Measurements from ENCODE around the gene PYGL. TPM values are rescaled to one million over a fixed set of nuclear protein-coding genes. Genes with fewer than 3 reads are reported as not detected.

The PYGL gene
- total RNA-seq, 1 experiment from 2014 or later: 75.6 TPM

DNA sequence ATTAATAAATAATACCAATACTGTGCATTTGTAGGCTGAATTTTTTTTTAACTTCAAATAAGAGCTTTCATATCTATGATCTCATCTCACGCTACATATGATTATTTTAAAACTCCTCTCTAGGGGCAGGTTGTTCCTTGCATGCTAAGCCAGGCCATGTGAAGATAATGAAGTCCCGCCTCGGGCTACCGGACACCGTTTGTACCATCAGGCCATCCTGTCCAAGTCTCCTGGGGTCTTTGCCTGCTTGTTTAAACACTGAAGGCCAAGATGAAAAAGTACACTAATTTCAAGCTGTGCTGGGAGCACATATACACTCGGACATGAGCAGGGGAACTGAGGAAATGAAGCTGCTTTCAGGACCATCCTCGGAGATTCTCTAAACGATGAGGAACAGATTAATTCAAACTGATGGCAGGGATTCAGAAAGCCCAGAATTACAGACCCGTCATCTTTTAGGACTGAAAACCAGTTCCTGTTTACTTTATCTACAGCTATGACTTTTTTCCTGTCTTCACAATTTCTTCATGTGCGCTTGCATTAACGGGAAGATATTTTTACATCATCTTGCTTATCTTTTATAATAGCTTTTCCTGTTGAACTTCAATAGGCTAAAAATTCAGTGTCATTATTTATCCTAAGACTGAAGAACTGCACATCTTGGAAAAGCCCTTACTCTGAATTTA is 78.7 kb downstream of the PYGL start:
- intact Hi-C loops (cut with micrococcal nuclease; ENCODE audit: unreplicated experiment): no loop called here
- no TSS peak for BruUV-seq (replicated peaks)
- CTCF ChIA-PET: interaction anchor here (0.5 kb wide), 1 partner anchor 194 kb away, joined by 10 read pairs; no protein-coding TSS in a partner anchor

GRCh38 chr14:50864946-50865345 is 79.3 kb downstream of the PYGL start:
- no peaks in the 10 kb centered on the region for H3K9me3 ChIP-seq (ENCODE audit: insufficient read depth, low read depth)
- H2AFZ ChIP-seq: no peak overlapping the region
- H3K79me2 ChIP-seq (ENCODE audit: low read depth): no peaks in the 10 kb centered on the region
- ChIA-PET POLR2A (ENCODE audit: unreplicated experiment) (no interaction called here), CTCF (interaction anchor here (0.5 kb wide), 1 partner anchor 193 kb away, joined by 10 read pairs; no protein-coding TSS in a partner anchor)
- H4K20me1 ChIP-seq (ENCODE audit: insufficient read depth): no peaks in the 10 kb centered on the region
- H3K4me1 ChIP-seq (replicated peaks; ENCODE audit: insufficient read depth): no peaks in the 10 kb centered on the region
- no peaks in the 10 kb centered on the region for H3F3A ChIP-seq (ENCODE audit: insufficient read depth, low read depth)
- intact Hi-C loops (cut with micrococcal nuclease; ENCODE audit: unreplicated experiment): loop anchor here (5.0 kb wide), 1 partner anchor 88 kb away; no protein-coding TSS in a partner anchor
- no peak overlapping the region for H3K4me3 ChIP-seq
- H3K27me3 ChIP-seq (ENCODE audit: insufficient read depth, low read depth): no peaks in the 10 kb centered on the region
- no peak for DNase-seq
- no peak overlapping the region for H3K27ac ChIP-seq
- TF ChIP-seq CTCF (conservative IDR thresholded peaks at IDR 0.05) (no peak), EZH2 (IDR thresholded peaks at IDR 0.05; ENCODE audit: low read depth) (no peak)
- H3K4me2 ChIP-seq: no peak overlapping the region
- no TSS peak for BruUV-seq (replicated peaks)
- no peaks in the 10 kb centered on the region for H3K36me3 ChIP-seq (ENCODE audit: low read depth)
- no peaks in the 10 kb centered on the region for H3K9me2 ChIP-seq (ENCODE audit: insufficient read depth)

More for the DNA sequence above, 78.7 kb downstream of the PYGL start:
- no peaks in the 10 kb centered on the region for H3F3A ChIP-seq (ENCODE audit: insufficient read depth, low read depth)
- H3K9me3 ChIP-seq (ENCODE audit: insufficient read depth, low read depth): no peaks in the 10 kb centered on the region
- no peaks in the 10 kb centered on the region for H3K9me2 ChIP-seq (ENCODE audit: insufficient read depth)
- POLR2A ChIA-PET (ENCODE audit: unreplicated experiment): no interaction called here
- no peaks in the 10 kb centered on the region for H3K36me3 ChIP-seq (ENCODE audit: low read depth)
- H3K4me3 ChIP-seq: no peak overlapping the region
- TF ChIP-seq EZH2 (IDR thresholded peaks at IDR 0.05; ENCODE audit: low read depth) (no peak), CTCF (conservative IDR thresholded peaks at IDR 0.05) (no peak)
- DNase-seq: no peak
- H3K27ac ChIP-seq: no peak overlapping the region
- H3K79me2 ChIP-seq (ENCODE audit: low read depth): no peaks in the 10 kb centered on the region
- H3K4me1 ChIP-seq (replicated peaks; ENCODE audit: insufficient read depth): no peaks in the 10 kb centered on the region
- H2AFZ ChIP-seq: no peak overlapping the region
- H4K20me1 ChIP-seq (ENCODE audit: insufficient read depth): no peaks in the 10 kb centered on the region
- H3K27me3 ChIP-seq (ENCODE audit: insufficient read depth, low read depth): no peaks in the 10 kb centered on the region
- no peak overlapping the region for H3K4me2 ChIP-seq

GRCh38 chr14:50864237-50864636 is 80.0 kb downstream of the PYGL start:
- Histone ChIP-seq H3K36me3 (ENCODE audit: low read depth) (no peaks in the 10 kb centered on the region), H3F3A (ENCODE audit: insufficient read depth, low read depth) (no peaks in the 10 kb centered on the region), H3K9me2 (ENCODE audit: insufficient read depth) (no peaks in the 10 kb centered on the region), H3K9me3 (ENCODE audit: insufficient read depth, low read depth) (no peaks in the 10 kb centered on the region), H3K4me1 (replicated peaks; ENCODE audit: insufficient read depth) (no peaks in the 10 kb centered on the region), H3K4me3 (no peak overlapping the region), H3K27me3 (ENCODE audit: insufficient read depth, low read depth) (no peaks in the 10 kb centered on the region), H3K27ac (no peak overlapping the region), H3K79me2 (ENCODE audit: low read depth) (no peaks in the 10 kb centered on the region), H3K4me2 (no peak overlapping the region), H2AFZ (no peak overlapping the region), H4K20me1 (ENCODE audit: insufficient read depth) (no peaks in the 10 kb centered on the region)
- intact Hi-C loops (cut with micrococcal nuclease; ENCODE audit: unreplicated experiment): loop anchor here (5.0 kb wide), 1 partner anchor 87 kb away; no protein-coding TSS in a partner anchor
- ChIA-PET POLR2A (ENCODE audit: unreplicated experiment) (no interaction called here), CTCF (interaction anchor here (0.6 kb wide), 1 partner anchor 61 kb away, joined by 5 read pairs; no protein-coding TSS in a partner anchor)
- DNase-seq: no peak
- no TSS peak for BruUV-seq (replicated peaks)
- no peak for TF ChIP-seq CTCF (conservative IDR thresholded peaks at IDR 0.05)
- TF ChIP-seq EZH2 (IDR thresholded peaks at IDR 0.05; ENCODE audit: low read depth): no peak

Measured in PC-9 (cell line).